ENCODE measurements around the gene PALS1. TPM values are rescaled to one million over a fixed set of nuclear protein-coding genes. Genes with fewer than 3 reads are reported as not detected.
A peak's percentile ranks its signal among the peaks of the same experiment; 100 is the strongest.

PALS1 gene
- total and polyA plus RNA-seq, 2 of the 8 experiments (the other 6 are each of a cell fraction or from before 2014, with no cell fraction given) = 6.7 to 25.1 TPM

- TF ChIP-seq CHD7 (IDR thresholded peaks at IDR 0.05; ENCODE audit: insufficient replicate concordance, low read length) (no peak), JUND (IDR thresholded peaks at IDR 0.05; ENCODE audit: low read length) (no peak), CREB1 (IDR thresholded peaks at IDR 0.05) (no peak), POLR2A (IDR thresholded peaks at IDR 0.05; ENCODE audit: control extremely low read depth in 1 of 2, low read depth in 2 of 2, low read length in 2 of 2) (peak in 1 of 2 experiments; percentile 48; a peak in 2 of 3 replicates), RAD21 (IDR thresholded peaks at IDR 0.05 in 1 of 2, conservative IDR thresholded peaks at IDR 0.05 in 1 of 2; ENCODE audit: low read depth in 2 of 2, low read length in 2 of 2) (no peak), TAF7 (optimal IDR thresholded peaks at IDR 0.05; ENCODE audit: borderline replicate concordance, low read depth, low read length) (peak; percentile 82), SAP30 (IDR thresholded peaks at IDR 0.05; ENCODE audit: insufficient read depth, insufficient replicate concordance, low read length) (no peak), SP4 (IDR thresholded peaks at IDR 0.05; ENCODE audit: low read length) (no peak), SRF (IDR thresholded peaks at IDR 0.05; ENCODE audit: low read depth, low read length) (no peak), TBP (IDR thresholded peaks at IDR 0.05; ENCODE audit: low read depth, low read length) (peak; percentile 79), GTF2F1 (IDR thresholded peaks at IDR 0.05; ENCODE audit: borderline replicate concordance, low read depth, low read length) (no peak), GABPA (IDR thresholded peaks at IDR 0.05; ENCODE audit: borderline replicate concordance, insufficient read depth, low read length) (no peak)
Measured at GRCh38 chr14:67240978-67241410, 241 bp upstream of the PALS1 start (continued).
